ENCODE measurements around the gene SHROOM2.

Gene SHROOM2

DNA sequence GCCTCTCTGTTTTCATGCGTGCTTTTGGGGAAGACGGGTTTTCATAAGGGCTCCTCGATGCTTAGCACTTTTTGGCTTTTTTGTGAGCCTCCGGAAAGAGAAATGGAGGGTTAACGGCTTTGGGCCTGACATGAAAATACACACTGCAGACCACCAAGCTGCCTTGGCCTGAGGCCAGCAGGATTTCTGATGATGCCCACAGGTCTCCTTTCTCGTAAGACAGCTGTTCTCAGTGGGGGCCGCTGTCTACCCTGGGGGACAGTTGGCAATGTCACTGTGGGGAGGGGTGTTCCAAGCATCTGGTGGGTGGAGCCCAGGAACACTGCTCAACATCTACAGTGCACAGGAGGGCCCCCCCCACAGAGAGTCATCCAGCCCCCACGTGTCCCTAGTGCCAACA, 151.5 kb downstream of the SHROOM2 start:
- no peak for DNase-seq (ENCODE audit: low read depth in 1 of 2, low spot score in 1 of 2)

DNA sequence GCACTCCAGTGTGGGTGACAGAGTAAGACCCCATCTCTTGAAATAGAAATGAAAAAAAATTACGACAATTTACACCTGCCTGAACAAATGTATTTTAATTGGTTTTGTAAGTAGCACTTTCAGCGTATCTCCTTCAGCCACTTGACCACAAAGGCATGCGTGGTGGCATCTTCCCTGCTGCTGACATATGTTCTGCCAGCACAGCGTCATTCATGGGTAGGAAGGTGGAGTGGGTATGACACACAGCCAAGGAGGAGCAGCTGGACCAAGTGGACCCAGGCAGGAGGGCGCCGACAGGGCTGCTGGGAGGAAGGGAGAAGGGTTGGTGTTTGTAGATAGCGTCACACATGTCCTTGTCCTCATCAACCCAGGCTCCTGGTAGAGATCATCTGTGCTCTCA, 152.3 kb downstream of the SHROOM2 start:
- DNase-seq (ENCODE audit: low read depth in 1 of 2, low spot score in 1 of 2), result no peak

- no peak for DNase-seq (ENCODE audit: low read depth in 1 of 2, low spot score in 1 of 2)
Measured at GRCh38 chrX:9940421-9940820, 154.2 kb downstream of the SHROOM2 start.

DNA sequence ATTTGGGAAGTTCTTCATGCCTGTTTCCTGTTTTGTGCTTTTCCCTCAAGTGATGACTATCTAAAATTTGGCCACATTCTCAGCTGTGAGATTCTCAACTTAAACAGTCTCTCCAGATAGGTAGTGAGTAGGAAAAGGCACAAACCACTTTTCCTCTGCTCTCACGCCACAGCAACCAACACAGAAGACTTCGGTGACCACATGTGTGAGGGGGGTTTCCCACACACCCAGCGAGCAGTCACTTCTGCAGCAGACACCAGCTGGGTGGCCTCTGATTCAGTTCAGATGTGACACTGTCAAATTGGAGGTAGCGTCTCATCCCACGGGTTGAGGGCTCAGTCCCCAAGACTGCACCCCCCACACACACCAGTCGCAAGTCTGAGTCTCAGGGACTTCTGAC, 155.9 kb downstream of the SHROOM2 start:
- DNase-seq (ENCODE audit: low read depth in 1 of 2, low spot score in 1 of 2), result peak; percentile 24 to 62

- DNase-seq (ENCODE audit: low read depth in 1 of 2, low spot score in 1 of 2), result no peak
Measured at GRCh38 chrX:9943420-9943819, 157.2 kb downstream of the SHROOM2 start.

- no peak for DNase-seq (ENCODE audit: low read depth in 1 of 2, low spot score in 1 of 2)
Measured at GRCh38 chrX:9947131-9947794, 161.0 kb downstream of the SHROOM2 start.

GRCh38 chrX:9948406-9948805, 162.2 kb downstream of the SHROOM2 start:
- DNase-seq (ENCODE audit: low read depth in 1 of 2, low spot score in 1 of 2), result no peak

- DNase-seq (ENCODE audit: low read depth in 1 of 2, low spot score in 1 of 2), result no peak
Measured at GRCh38 chrX:9952300-9952699, 166.1 kb downstream of the SHROOM2 start.

GRCh38 chrX:9953396-9953795, 167.2 kb downstream of the SHROOM2 start:
- no peak for DNase-seq (ENCODE audit: low read depth in 1 of 2, low spot score in 1 of 2)

GRCh38 chrX:9955506-9955905, 169.3 kb downstream of the SHROOM2 start:
- DNase-seq (ENCODE audit: low read depth in 1 of 2, low spot score in 1 of 2), result no peak

GRCh38 chrX:9957743-9958142, 171.5 kb downstream of the SHROOM2 start:
- no peak for DNase-seq (ENCODE audit: low read depth in 1 of 2, low spot score in 1 of 2)

DNA sequence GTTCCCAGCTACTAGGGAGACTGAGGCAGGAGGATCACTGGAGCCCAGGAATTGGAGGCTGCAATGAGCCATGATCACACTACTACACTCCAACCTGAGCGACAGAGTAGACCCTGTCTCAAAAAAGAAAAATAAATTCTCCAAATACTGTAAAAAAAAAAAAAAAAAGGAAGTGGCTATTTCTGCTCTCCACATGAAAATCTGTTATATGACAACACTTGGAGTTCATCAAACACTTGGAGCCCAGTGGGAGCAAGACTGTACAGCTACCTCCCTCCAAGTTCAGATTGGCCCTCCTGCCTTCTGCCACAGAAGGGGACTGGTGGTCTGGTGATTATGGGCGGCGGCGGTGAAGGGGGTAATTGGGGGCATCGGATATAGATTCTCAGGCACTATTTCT, 172.0 kb downstream of the SHROOM2 start:
- no peak for DNase-seq (ENCODE audit: low read depth in 1 of 2, low spot score in 1 of 2)

DNA sequence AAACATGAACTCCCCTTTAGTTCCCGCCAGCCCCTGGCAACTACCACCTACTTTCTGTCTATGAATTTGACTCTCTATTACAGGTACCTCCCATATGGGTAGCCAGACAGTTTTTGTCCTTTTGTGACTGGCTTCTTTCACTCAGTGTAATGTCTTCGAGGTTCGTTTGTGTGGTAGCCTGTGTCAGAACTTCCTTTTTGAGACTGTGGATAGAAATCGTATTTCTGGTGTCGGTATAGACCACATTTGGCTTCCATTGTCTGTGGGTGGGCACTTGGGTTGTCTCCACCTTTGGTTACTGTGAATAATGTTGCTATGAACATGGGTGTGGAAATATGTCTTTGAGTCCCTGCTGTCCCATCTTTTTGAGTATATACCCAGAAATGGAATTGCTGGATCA, 175.5 kb downstream of the SHROOM2 start:
- DNase-seq (ENCODE audit: low read depth in 1 of 2, low spot score in 1 of 2), result no peak

GRCh38 chrX:9966775-9967408, 180.7 kb downstream of the SHROOM2 start, which contains the start of gene CLDN34:
CLDN34 (plus strand) TSS chrX:9967358; CDS start chrX:9967358, 0 bp downstream.
- no peak for DNase-seq (ENCODE audit: low read depth in 1 of 2, low spot score in 1 of 2)

DNA sequence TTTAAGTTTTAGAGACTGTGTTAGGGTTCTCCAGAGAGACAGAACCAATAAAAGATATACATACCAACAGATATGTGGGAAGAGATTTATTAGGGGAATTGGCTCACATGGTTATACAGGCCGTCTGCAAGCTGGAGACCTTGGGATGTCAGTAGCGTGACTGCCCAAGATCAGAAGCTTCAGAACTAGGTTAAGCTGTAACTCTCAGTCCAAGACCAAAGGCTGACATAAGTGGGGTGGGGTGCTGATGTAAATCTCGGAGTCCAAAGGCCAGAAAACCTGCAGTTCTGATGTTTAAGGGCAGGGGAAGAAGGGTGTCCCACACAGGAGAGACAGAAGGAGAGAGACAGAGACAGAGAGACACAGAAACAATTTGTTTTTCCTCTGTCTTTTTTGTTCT, 191.4 kb downstream of the SHROOM2 start:
- DNase-seq (ENCODE audit: low read depth in 1 of 2, low spot score in 1 of 2), result no peak

- DNase-seq (ENCODE audit: low read depth in 1 of 2, low spot score in 1 of 2), result no peak
Measured at GRCh38 chrX:9980401-9980800, 194.2 kb downstream of the SHROOM2 start.

DNA sequence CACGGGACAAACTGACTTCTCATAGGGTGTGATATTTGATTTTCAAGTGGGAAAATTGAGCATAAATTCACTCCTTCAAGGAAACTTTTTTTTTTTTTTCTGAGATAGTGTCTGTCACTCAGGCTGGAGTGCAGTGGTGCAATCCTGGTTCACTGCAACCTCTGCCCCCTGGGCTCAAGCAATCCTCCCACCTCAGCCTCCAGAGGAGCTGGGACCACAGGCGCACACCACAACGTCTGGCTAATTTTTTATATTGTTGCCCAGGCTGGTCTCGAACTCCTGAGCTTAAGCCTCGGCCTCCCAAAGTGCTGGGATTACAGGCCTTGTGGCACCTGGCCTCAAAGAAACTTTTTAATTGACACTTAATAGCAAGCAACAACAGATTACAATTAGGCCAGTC, 194.7 kb downstream of the SHROOM2 start:
- no peak for DNase-seq (ENCODE audit: low read depth in 1 of 2, low spot score in 1 of 2)

GRCh38 chrX:9983441-9983840, 197.2 kb downstream of the SHROOM2 start:
- DNase-seq (ENCODE audit: low read depth in 1 of 2, low spot score in 1 of 2), result no peak

DNA sequence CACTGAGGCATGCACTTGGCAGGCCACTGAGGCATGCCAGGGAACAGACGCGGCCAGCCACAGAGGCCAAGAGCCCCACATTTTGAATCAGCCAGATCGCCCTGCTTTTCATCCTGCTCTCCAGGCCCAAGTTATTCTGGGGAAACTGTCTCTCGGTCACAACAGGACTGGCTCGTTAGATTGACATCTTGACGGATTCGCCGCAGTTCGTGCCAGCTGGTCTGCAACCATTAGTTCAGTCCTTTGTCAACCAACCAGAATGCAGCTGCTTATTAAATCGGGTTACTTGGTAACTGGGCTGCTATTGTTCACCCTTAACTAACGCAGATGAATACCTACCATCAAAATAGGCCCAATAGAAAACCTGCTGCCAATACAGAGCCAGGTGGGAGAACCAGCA, 197.6 kb downstream of the SHROOM2 start:
- no peak for DNase-seq (ENCODE audit: low read depth in 1 of 2, low spot score in 1 of 2)

DNA sequence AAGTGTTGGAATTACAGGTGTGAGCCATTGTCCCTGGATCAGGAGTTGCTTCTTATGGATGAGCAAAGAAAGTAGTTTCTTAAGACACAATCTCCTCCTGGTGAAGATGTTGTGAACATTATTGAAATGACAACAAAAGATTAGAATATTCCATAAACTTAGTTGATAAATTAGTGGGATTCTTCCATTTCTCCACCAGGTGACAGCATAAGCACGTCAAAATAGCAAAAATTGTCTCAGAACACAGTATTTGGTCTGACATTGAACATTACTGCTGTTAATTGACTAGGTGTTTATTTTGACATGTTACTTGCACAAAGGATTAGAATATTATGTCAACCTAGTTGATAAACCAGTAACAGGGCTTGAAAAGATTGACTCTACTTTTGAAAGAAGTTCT, 202.5 kb downstream of the SHROOM2 start:
- DNase-seq (ENCODE audit: low read depth in 1 of 2, low spot score in 1 of 2), result no peak

DNA sequence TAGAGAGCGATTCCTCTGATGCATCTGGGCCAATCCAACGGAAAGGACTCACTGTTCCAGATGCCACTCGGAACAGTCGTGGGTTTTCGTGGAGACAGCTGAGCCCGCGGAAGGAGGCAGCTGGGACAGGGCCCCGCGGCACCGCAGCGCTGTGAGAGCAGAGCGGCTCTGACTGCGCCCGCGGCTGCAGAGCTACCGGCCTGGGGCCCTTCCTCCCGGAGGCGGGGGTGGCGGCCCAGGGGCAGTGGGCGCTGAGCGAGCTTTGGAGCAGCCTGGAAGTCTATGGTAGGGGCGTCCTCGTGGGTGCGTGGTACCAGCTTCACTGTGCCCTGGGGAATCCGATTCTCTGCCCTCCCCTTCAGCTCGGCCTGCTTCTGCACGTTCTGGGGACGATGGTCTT, 205.8 kb downstream of the SHROOM2 start:
- no peak for DNase-seq (ENCODE audit: low read depth in 1 of 2, low spot score in 1 of 2)

DNA sequence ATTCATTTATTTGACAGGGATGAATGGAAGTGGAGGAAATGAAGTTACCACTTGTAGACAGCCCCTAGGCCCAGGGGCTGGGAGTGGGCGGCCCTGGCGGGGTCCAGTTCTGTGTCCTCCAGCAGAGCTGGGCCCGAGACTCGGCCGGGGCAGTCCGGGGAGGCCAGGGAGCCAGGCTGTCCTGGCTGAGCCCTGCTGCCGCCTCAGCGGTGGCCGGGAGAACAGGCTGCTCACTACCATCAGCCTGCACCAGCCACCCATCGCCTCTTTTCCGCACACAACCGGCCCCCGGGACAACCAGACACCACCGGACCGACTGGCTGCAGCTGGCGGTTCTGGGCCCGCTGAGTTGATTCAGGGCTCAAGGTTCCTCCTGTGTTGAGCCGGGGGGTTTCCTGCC, 206.5 kb downstream of the SHROOM2 start:
- no peak for DNase-seq (ENCODE audit: low read depth in 1 of 2, low spot score in 1 of 2)

DNA sequence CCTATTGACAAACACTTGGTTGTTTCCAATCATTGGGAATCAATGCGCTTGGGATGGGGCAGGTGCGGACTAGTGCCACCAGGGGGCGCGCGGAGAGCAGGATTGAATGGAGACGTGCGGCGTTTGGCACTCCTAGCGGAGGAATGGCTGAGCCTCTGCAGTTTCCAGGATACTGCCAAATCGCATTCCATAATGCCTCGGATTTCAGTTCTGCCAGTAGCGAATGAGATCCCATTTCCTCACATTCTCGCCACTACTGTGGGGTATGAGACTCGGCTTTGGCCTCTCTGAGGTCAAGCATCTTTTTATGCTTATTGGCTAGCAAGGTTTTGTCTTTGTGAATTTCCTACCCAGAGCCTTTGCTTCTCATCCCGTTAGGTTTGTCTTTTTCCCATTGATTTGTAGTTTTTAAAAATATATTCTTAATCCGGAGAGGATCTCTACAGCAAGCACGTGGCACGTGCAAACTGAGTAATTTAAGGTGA, 209.7 kb downstream of the SHROOM2 start:
- peak; percentile 52 to 65 for DNase-seq (ENCODE audit: low read depth in 1 of 2, low spot score in 1 of 2)

Measured in activated CD4-positive, alpha-beta T cell treated with anti-CD3 and anti-CD28 coated beads, Interleukin-2, amount 50 U/mL, for 24 hours (primary cell).